IMR-90 (cell line): ENCODE measurements around the gene FAM47A. TPM values are rescaled to one million over a fixed set of nuclear protein-coding genes. Genes with fewer than 3 reads are reported as not detected.

Experiments
- ATAC-seq: fragments of 200-7000 bp; cut with Tn5 transposase; 2 replicates; pipeline ENCODE4 v1.9.1; 2020; ENCODE audit warnings: low read depth, mild to moderate bottlenecking, moderate library complexity
- BruUV-seq: library from RNA; stranded (reverse); fragments of 400-500 nt; replicated peaks from 2 replicates; lab custom pipeline; 2021; lab: Mats Ljungman, UMichigan
- CTCF ChIA-PET: fragments of 300-600 bp; formaldehyde crosslinking; extraction: SDS; loops from one replicate; lab custom pipeline; 2021; ENCODE audit warnings: antibody characterized with exemption; lab: Yijun Ruan, JAX
- POLR2A ChIA-PET: fragments of 300-600 bp; sonication (Branson Sonifier 250); formaldehyde crosslinking; loops from one replicate; lab custom pipeline; 2022; ENCODE audit warnings: antibody characterized with exemption; ENCODE audit not compliant: unreplicated experiment; lab: Charles Lee
- DNase-seq: peaks from one replicate; pipeline ENCODE4 v3.0.0; 2013
- H2AFZ ChIP-seq: replicated peaks from 2 replicates; pipeline ENCODE3; 2013; ENCODE audit warnings: low read length, mild to moderate bottlenecking; ENCODE audit not compliant: poor library complexity
- H2AK5ac ChIP-seq: 2 replicates; pipeline ENCODE4 v1.6.1; 2013; ENCODE audit warnings: low read depth, low read length, inconsistent platforms
- H2AK9ac ChIP-seq: replicated peaks from 2 replicates; pipeline ENCODE3; 2013; ENCODE audit warnings: mild to moderate bottlenecking, low read depth, low read length, moderate library complexity; ENCODE audit not compliant: poor library complexity
- H2BK120ac ChIP-seq: 2 replicates; pipeline ENCODE4 v1.6.1; 2013; ENCODE audit warnings: low read depth, low read length, inconsistent platforms
- H2BK15ac ChIP-seq: 3 replicates; pipeline ENCODE4 v1.6.1; 2013; ENCODE audit warnings: low read depth, low read length, inconsistent platforms
- H2BK20ac ChIP-seq: 2 replicates; pipeline ENCODE4 v1.6.1; 2013; ENCODE audit warnings: low read depth, mild to moderate bottlenecking, inconsistent platforms, low read length, moderate library complexity
- H2BK5ac ChIP-seq: 2 replicates; pipeline ENCODE4 v1.6.1; 2013; ENCODE audit warnings: mild to moderate bottlenecking, low read depth, low read length, inconsistent platforms; ENCODE audit not compliant: poor library complexity, severe bottlenecking
- H3K14ac ChIP-seq: replicated peaks from 2 replicates; pipeline ENCODE4 v1.6.1; 2013; ENCODE audit warnings: low read depth, low read length, inconsistent platforms
- H3K18ac ChIP-seq: 2 replicates; pipeline ENCODE4 v1.6.1; 2013; ENCODE audit warnings: low read depth, low read length, control low read depth
- H3K23ac ChIP-seq: 2 replicates; pipeline ENCODE4 v1.6.1; 2013; ENCODE audit warnings: low read depth, low read length, inconsistent platforms
- H3K27ac ChIP-seq: 2 replicates; pipeline ENCODE4 v1.5.1; 2013; ENCODE audit warnings: mild to moderate bottlenecking, control low read depth, low read length; ENCODE audit not compliant: insufficient read depth
- H3K27me3 ChIP-seq: 2 replicates; pipeline ENCODE4 v1.6.1; 2013; ENCODE audit warnings: low read length; ENCODE audit not compliant: control insufficient read depth, insufficient read depth
- H3K36me3 ChIP-seq: 2 replicates; pipeline ENCODE4 v1.6.1; 2013; ENCODE audit warnings: low read length, mixed read lengths; ENCODE audit not compliant: control insufficient read depth, insufficient read depth
- H3K4ac ChIP-seq: 2 replicates; pipeline ENCODE4 v1.6.1; 2013; ENCODE audit warnings: low read depth, low read length, inconsistent platforms
- H3K4me1 ChIP-seq: 2 replicates; pipeline ENCODE4 v1.6.1; 2013; ENCODE audit warnings: low read length, mixed read lengths; ENCODE audit not compliant: control insufficient read depth, insufficient read depth
- H3K4me2 ChIP-seq: 2 replicates; pipeline ENCODE4 v1.6.1; 2013; ENCODE audit warnings: low read depth, mild to moderate bottlenecking, control low read depth, low read length, moderate library complexity
- H3K4me3 ChIP-seq: 2 replicates; pipeline ENCODE4 v1.5.1; 2013; ENCODE audit warnings: low read depth, mild to moderate bottlenecking, control low read depth, low read length, moderate library complexity; ENCODE audit not compliant: insufficient read depth
- H3K56ac ChIP-seq: 2 replicates; pipeline ENCODE4 v1.6.1; 2013; ENCODE audit warnings: low read length, inconsistent platforms; ENCODE audit not compliant: insufficient read depth; ENCODE audit errors: extremely low read depth
- H3K79me1 ChIP-seq, 2 experiments: 2 replicates each; pipeline ENCODE4 v1.6.1; 2013; ENCODE audit warnings: low read length in 2 of 2, inconsistent platforms in 1 of 2, low read depth in 1 of 2
- H3K9ac ChIP-seq: 2 replicates; pipeline ENCODE4 v1.6.1; 2013; ENCODE audit warnings: low read depth, low read length, control low read depth
- H3K9me1 ChIP-seq: 2 replicates; pipeline ENCODE4 v1.6.1; 2013; ENCODE audit warnings: low read length, inconsistent platforms; ENCODE audit not compliant: insufficient read depth
- H3K9me3 ChIP-seq: 2 replicates; pipeline ENCODE4 v1.6.1; 2013; ENCODE audit warnings: low read length; ENCODE audit not compliant: control insufficient read depth, insufficient read depth
- H4K20me1 ChIP-seq: 2 replicates; pipeline ENCODE4 v1.6.1; 2013; ENCODE audit warnings: low read length, inconsistent platforms; ENCODE audit not compliant: insufficient read depth
- H4K5ac ChIP-seq: 2 replicates; pipeline ENCODE4 v1.6.1; 2013; ENCODE audit warnings: mild to moderate bottlenecking, low read depth, low read length, control low read depth
- H4K8ac ChIP-seq, 2 experiments: 2 replicates each; pipeline ENCODE4 v1.6.1; 2013; ENCODE audit warnings: low read depth in 2 of 2, low read length in 2 of 2, control low read depth in 1 of 2, inconsistent platforms in 1 of 2
- H4K91ac ChIP-seq: 2 replicates; pipeline ENCODE4 v1.6.1; 2013; ENCODE audit warnings: low read depth, low read length, inconsistent platforms; ENCODE audit not compliant: insufficient read depth
- ELK1 ChIP-seq: fragments of 150-350 bp; IDR thresholded peaks from 2 replicates; pipeline ENCODE4 v1.6.1; 2016; ENCODE audit warnings: low read depth, mild to moderate bottlenecking, low read length, moderate library complexity, borderline replicate concordance
- MAFK ChIP-seq: IDR thresholded peaks from 2 replicates; pipeline ENCODE4 v1.6.1; 2012; ENCODE audit warnings: low read depth, low read length, improper control_type of control experiment
- MXI1 ChIP-seq: IDR thresholded peaks from 2 replicates; pipeline ENCODE4 v1.6.1; 2012; ENCODE audit warnings: low read depth, mild to moderate bottlenecking, low read length, moderate library complexity, borderline replicate concordance
- USF2 ChIP-seq: fragments of 150-350 bp; IDR thresholded peaks from 2 replicates; pipeline ENCODE4 v1.6.1; 2017; ENCODE audit warnings: mild to moderate bottlenecking, antibody characterized with exemption, low read length, low read depth
- WGBS, 2 experiments: methylation state at CpG; one replicate each; pipeline versions ENCODE4 v1.1.5 to v1.1.7; 2013; ENCODE audit warnings: missing lambda C conversion rate in 2 of 2; ENCODE audit not compliant: insufficient read length in 1 of 2; ENCODE audit errors: extremely low coverage in 2 of 2; 5-methylcytosine and 5-hydroxymethylcytosine counted together
- dilution Hi-C: fragments of 300-500 bp; cut with HindIII; formaldehyde crosslinking; loops from one replicate; pipeline ENCODE4 v1.14.3; 2018; ENCODE audit warnings: low sequenced_read_pairs; ENCODE audit not compliant: unreplicated experiment
- in situ Hi-C: fragments of 300-500 bp; cut with MboI; formaldehyde crosslinking; loops from 3 replicates; pipeline ENCODE4 v1.14.3; 2019; ENCODE audit warnings: low sequenced_read_pairs, inconsistent platforms, mixed read lengths
- intact Hi-C: fragments of 100-400 bp; cut with micrococcal nuclease; formaldehyde crosslinking; loops from 2 replicates; pipeline ENCODE4 v1.10.0; 2022
- polyA plus RNA-seq, 3 experiments: library from polyadenylated mRNA; depleted of rRNA; stranded (reverse); fragments of >200 nt; gene quantifications; 2 replicates each; pipeline ENCODE4 v1.2.3, GENCODE V29; 2012; ENCODE audit warnings: low replicate concordance in 1 of 3
- total RNA-seq: library from RNA; depleted of rRNA; stranded (reverse); fragments of >200 nt; gene quantifications from 2 replicates; pipeline ENCODE4 v1.2.3, GENCODE V29; 2012

FAM47A gene
- total and polyA plus RNA-seq, 2 of the 4 experiments (the other 2 are of a cell fraction): not detected

- no peaks in the 10 kb centered on the region for H3K36me3 ChIP-seq
- no peaks in the 10 kb centered on the region for H3K27me3 ChIP-seq
- no CpG with 5 or more reads among the region's 1 CpG for WGBS, 2 experiments
- no peaks in the 10 kb centered on the region for H4K20me1 ChIP-seq
- no peak overlapping the region for H2AK5ac ChIP-seq
- CTCF ChIA-PET: no interaction called here
- H2BK15ac ChIP-seq: no peak overlapping the region
- H3K9ac ChIP-seq: no peak overlapping the region
- H4K5ac ChIP-seq: no peak overlapping the region
- POLR2A ChIA-PET: no interaction called here
- H3K4ac ChIP-seq: no peak overlapping the region
- ATAC-seq (no peak), DNase-seq (no peak)
- intact Hi-C loops: no loop called here
- H3K4me3 ChIP-seq: no peak overlapping the region
- no peak overlapping the region for H4K8ac ChIP-seq
- dilution Hi-C loops: no loop called here
- H2AK9ac ChIP-seq: no peak overlapping the region
- no peak overlapping the region for H2AFZ ChIP-seq
- H3K9me3 ChIP-seq: no peaks in the 10 kb centered on the region; the same call in 1 of the 2 replicates
- TF ChIP-seq USF2 (no peak), MXI1 (no peak), ELK1 (no peak), MAFK (no peak)
- no peak overlapping the region for H3K27ac ChIP-seq
- no peak overlapping the region for H2BK120ac ChIP-seq
- no peak overlapping the region for H3K14ac ChIP-seq
- no peaks in the 10 kb centered on the region for H3K79me1 ChIP-seq
- no peak overlapping the region for H3K56ac ChIP-seq
- no peak overlapping the region for H2BK20ac ChIP-seq
- BruUV-seq: no TSS peak
- no peaks in the 10 kb centered on the region for H3K9me1 ChIP-seq
- no peak overlapping the region for H4K91ac ChIP-seq
- no peak overlapping the region for H2BK5ac ChIP-seq
- H3K4me2 ChIP-seq: no peak overlapping the region
- no peak overlapping the region for H3K18ac ChIP-seq
- no peaks in the 10 kb centered on the region for H3K4me1 ChIP-seq
- no peak overlapping the region for H3K23ac ChIP-seq
- in situ Hi-C loops: no loop called here
Measured at GRCh38 chrX:34112459-34112858, 19.7 kb downstream of the FAM47A start.
